GM19395 (cell line): Measurements from ENCODE around the gene USP34.
"Not testable (repeated sequence)": the region's sequence is repeated elsewhere in the genome, so short reads cannot be mapped to it uniquely, and the experiment has no call there.

Source experiments
- ATAC-seq: cut with Tn5 transposase; IDR thresholded peaks from one replicate; pipeline ENCODE4 v1.9.1; 2021; ENCODE audit warnings: mild to moderate bottlenecking, moderate library complexity; ENCODE audit not compliant: unreplicated experiment

USP34 gene

GRCh38 chr2:61165946-61166345 lies 304.9 kb downstream of the USP34 start:
- no peak for ATAC-seq

DNA sequence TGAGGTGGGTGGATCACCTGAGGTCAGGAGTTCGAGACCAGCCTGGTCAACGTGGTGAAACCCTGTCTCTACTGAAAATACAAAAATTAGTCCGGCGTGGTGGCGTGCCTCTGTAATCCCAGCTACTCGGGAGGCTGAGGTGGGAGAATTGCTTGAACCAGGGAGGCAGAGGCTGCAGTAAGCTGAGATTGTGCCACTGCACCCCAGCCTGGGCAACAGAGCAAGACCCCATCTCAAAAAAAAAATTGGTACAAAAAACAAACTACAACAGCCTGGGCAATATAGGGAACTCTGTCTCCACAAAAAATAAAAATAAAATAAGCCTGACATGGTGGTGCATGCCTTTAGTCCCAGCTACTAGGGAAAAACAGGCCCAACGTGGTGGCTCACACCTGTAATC lies 305.8 kb downstream of the USP34 start:
- ATAC-seq, result not testable (repeated sequence)

DNA sequence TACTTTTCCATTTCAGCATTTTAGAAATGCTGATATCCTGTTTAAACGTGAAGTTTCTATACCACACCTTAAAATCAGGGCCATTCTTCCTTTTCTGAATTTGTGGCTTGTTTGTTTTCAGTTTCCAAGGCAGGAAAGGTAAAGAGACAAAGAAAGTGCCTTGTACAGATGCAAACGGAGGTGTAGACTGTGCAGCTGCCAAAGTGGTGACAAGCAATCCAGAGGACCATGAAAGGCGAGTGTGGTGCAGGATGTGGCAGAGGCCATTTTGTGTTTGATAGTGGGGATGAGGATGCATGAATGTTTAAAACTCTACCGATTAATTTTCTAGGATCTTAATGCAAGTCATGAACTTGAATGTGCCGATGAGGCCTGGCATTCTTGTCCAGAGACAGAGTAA lies 308.2 kb downstream of the USP34 start:
- no peak for ATAC-seq

- ATAC-seq, result no peak
Measured at GRCh38 chr2:61161888-61162287, 309.0 kb downstream of the USP34 start, which contains the start of gene C2orf74. Gene C2orf74, plus strand, starts transcription at chr2:61162188. Its CDS starts 327 bp downstream, at chr2:61162515.

GRCh38 chr2:61158356-61158955 lies 312.4 kb downstream of the USP34 start:
- no peak for ATAC-seq

DNA sequence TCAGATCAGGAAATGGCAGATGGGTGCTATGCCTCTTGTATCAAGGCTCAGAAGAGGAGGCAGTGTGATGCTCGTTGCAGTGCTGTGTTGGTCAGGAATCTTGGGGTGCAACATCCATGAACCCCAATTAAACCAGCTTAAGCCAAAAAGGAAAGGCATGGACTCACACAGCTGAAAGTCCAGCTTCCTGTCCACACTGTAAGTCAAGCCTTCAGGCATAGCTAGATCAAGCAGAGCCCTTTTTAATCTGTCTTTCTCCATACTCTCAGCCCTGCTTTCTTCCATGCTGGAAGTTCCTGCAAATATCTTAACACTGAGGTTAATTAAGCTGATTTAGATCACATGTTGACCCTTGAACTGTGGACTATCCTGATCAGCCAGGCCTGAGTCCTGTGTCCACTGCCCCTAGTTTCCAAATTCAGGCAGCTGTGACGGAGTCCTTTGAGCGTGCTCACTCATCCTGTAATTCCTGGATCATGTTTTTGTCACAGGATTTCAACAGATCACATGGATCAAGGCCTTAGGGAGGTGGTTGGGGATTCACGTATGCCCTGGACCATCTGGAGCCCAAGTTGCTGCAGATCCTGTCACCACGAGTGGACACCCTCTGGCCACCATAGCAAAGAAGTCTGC lies 313.4 kb downstream of the USP34 start:
- no peak for ATAC-seq

DNA sequence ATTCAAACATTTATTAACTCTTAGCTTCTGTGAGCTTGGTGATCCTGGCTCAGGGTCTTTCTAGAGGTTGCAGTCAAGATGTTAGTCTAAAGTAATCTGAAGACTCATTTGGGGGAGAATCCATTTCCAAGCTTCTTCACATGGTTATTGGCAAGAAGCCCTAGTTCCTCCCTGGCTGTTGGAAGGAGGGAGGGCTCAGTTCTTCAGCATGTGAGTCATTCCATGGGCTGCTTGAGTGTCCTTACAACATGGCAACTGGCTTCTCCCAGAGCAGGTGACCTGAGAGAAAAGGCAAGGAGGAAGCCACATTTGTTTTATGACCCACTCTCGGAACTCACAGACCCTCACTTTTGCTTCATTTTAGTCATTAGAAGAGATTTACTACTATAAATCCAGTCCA lies 319.5 kb downstream of the USP34 start:
- no peak for ATAC-seq

DNA sequence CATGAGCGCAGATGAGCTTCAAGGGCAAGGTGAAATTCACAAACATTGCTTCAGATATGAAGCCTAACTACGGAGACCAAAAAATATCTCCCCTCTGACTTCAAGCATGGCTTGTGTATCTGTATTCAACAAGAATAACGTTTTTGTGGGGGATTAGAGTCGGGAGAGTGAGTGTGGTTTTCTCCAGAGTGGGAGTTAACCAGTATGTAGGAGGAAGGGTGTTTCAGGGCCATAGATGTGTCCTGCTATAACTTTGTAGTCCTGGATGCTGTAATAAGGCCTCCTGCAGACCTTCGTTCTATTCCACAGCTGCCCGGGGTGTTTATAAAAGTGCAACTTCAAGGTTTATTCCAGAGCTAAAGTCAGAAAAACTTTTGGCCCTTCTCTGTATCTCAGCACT lies 321.8 kb downstream of the USP34 start:
- no peak for ATAC-seq

GRCh38 chr2:61148091-61148490 lies 322.8 kb downstream of the USP34 start:
- ATAC-seq, result not testable (repeated sequence)

DNA sequence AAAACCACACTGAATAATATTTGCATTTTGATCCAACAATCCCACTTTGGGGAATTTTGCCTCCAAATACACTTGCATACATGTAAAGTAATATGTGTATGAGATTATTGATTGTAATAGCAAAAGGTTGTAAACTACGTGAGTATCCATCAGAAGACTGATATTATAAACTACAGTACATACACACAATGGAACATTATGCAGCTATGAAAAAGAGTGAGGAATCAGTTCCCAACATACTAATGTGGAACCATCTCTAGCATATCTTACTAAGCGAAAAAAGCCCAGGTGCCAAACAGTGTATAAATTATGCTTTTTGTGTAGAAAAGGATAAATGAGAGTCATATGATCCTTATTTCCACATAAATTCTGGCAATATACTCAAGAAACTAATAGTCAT lies 324.9 kb downstream of the USP34 start:
- ATAC-seq, result no peak

GRCh38 chr2:61144697-61145268 lies 326.1 kb downstream of the USP34 start:
- ATAC-seq, result peak; percentile 90

- no peak for ATAC-seq
Measured at GRCh38 chr2:61141151-61141550, 329.7 kb downstream of the USP34 start.

GRCh38 chr2:61138859-61139258 lies 332.0 kb downstream of the USP34 start:
- no peak for ATAC-seq
